Measurements from ENCODE around the gene ZNF518A.

The ZNF518A gene

GRCh38 chr10:96133135-96133534 is 3.0 kb downstream of the ZNF518A start:
- no peak overlapping the region for H3K4me3 ChIP-seq (ENCODE audit: low read depth, low read length)
- TF ChIP-seq CTCF (IDR thresholded peaks at IDR 0.05; ENCODE audit: insufficient read depth, low read depth, low read length, missing control alignments): no peak
- DNase-seq (ENCODE audit: low read depth): no peak

- no peak overlapping the region for H3K4me3 ChIP-seq (ENCODE audit: low read depth, low read length)
- no peak for TF ChIP-seq CTCF (IDR thresholded peaks at IDR 0.05; ENCODE audit: insufficient read depth, low read depth, low read length, missing control alignments)
These were observed 6.7 kb downstream of the ZNF518A start for GRCh38 chr10:96136810-96137209.

GRCh38 chr10:96137567-96137966 is 7.5 kb downstream of the ZNF518A start:
- no peak for TF ChIP-seq CTCF (IDR thresholded peaks at IDR 0.05; ENCODE audit: insufficient read depth, low read depth, low read length, missing control alignments)
- no peak for DNase-seq (ENCODE audit: low read depth)

More at GRCh38 chr10:96136810-96137209, 6.7 kb downstream of the ZNF518A start:
- no peak for DNase-seq (ENCODE audit: low read depth)

GRCh38 chr10:96138102-96138501 is 8.0 kb downstream of the ZNF518A start:
- TF ChIP-seq CTCF (IDR thresholded peaks at IDR 0.05; ENCODE audit: insufficient read depth, low read depth, low read length, missing control alignments): no peak
- H3K4me3 ChIP-seq (ENCODE audit: low read depth, low read length): no peak overlapping the region
- DNase-seq (ENCODE audit: low read depth): peak; percentile 79

More at GRCh38 chr10:96137567-96137966, 7.5 kb downstream of the ZNF518A start:
- H3K4me3 ChIP-seq (ENCODE audit: low read depth, low read length): no peak overlapping the region

GRCh38 chr10:96152437-96152836 is 22.3 kb downstream of the ZNF518A start:
- DNase-seq (ENCODE audit: low read depth): no peak
- TF ChIP-seq CTCF (IDR thresholded peaks at IDR 0.05; ENCODE audit: insufficient read depth, low read depth, low read length, missing control alignments): no peak
- no peak overlapping the region for H3K4me3 ChIP-seq (ENCODE audit: low read depth, low read length)

- no peak for TF ChIP-seq CTCF (IDR thresholded peaks at IDR 0.05; ENCODE audit: insufficient read depth, low read depth, low read length, missing control alignments)
- DNase-seq (ENCODE audit: low read depth): no peak
- H3K4me3 ChIP-seq (ENCODE audit: low read depth, low read length): no peak overlapping the region
These were observed 23.0 kb downstream of the ZNF518A start for GRCh38 chr10:96153070-96153469.

GRCh38 chr10:96165726-96166125 is 35.6 kb downstream of the ZNF518A start:
- DNase-seq (ENCODE audit: low read depth): no peak
- TF ChIP-seq CTCF (IDR thresholded peaks at IDR 0.05; ENCODE audit: insufficient read depth, low read depth, low read length, missing control alignments): no peak
- H3K4me3 ChIP-seq (ENCODE audit: low read depth, low read length): no peak overlapping the region

Measured in GM12865 (cell line).